Colonic mucosa (tissue), 4 donors: ENCODE data around the gene EIF4EBP2. TPM values are rescaled to one million over a fixed set of nuclear protein-coding genes. Genes with fewer than 3 reads are reported as not detected.

Source experiments
- DNase-seq: peaks from one replicate; pipeline ENCODE4 v3.0.0-alpha.2; 2020
- H3K27ac ChIP-seq: fragments of 200-600 bp; one replicate; pipeline ENCODE4 v1.8.0; 2021
- H3K27me3 ChIP-seq: fragments of 200-600 bp; one replicate; pipeline ENCODE4 v1.8.0; 2021
- H3K36me3 ChIP-seq: fragments of 200-600 bp; one replicate; pipeline ENCODE4 v1.8.0; 2021
- H3K4me1 ChIP-seq: fragments of 200-600 bp; one replicate; pipeline ENCODE4 v1.8.0; 2021; ENCODE audit warnings: mild to moderate bottlenecking
- H3K4me3 ChIP-seq: fragments of 200-600 bp; one replicate; pipeline ENCODE4 v1.8.0; 2021
- H3K9ac ChIP-seq, 2 donors: one replicate each; pipeline ENCODE4 v1.7.0; 2013; ENCODE audit warnings: control low read depth in 2 of 2, low read depth in 2 of 2, low read length in 2 of 2
- H3K9me3 ChIP-seq: fragments of 200-600 bp; one replicate; pipeline ENCODE4 v1.8.0; 2021
- CTCF ChIP-seq: fragments of 200-600 bp; IDR thresholded peaks from one replicate; pipeline ENCODE4 v1.8.0; 2022; ENCODE audit warnings: antibody characterized with exemption, mild to moderate bottlenecking
- intact Hi-C: fragments of 100-400 bp; cut with DNase I; formaldehyde crosslinking; loops from one replicate; pipeline ENCODE4 v1.14.1; 2022
- total RNA-seq, 2 donors: library from RNA; stranded (reverse); fragmentation: NEBNext Ultra II Directional in 1 of 2; extraction: Animal tissue kit (Norgen Biotek cat#: 25700) in 1 of 2; gene quantifications; one replicate each; pipeline ENCODE4 v1.2.1, GENCODE V29; 2021
- donor health status: healthy.
- donor health status: DM: no; HTN: no; CAD: no.
- donor health status: DM: no; HTN: no; CAD: no.

The EIF4EBP2 gene
- total RNA-seq, 2 donors from 2014 or later = 77.1 to 77.7 TPM

- Histone ChIP-seq H3K9ac (no peak overlapping the region), H3K27ac (no peak overlapping the region), H3K27me3 (no peaks in the 10 kb centered on the region), H3K9me3 (no peaks in the 10 kb centered on the region), H3K4me1 (no peaks in the 10 kb centered on the region), H3K36me3 (no peaks in the 10 kb centered on the region), H3K4me3 (no peak overlapping the region)
- no peak for DNase-seq
- TF ChIP-seq CTCF = no peak
- intact Hi-C loops = no loop called here
Observed at GRCh38 chr10:70412356-70412755, 8.4 kb downstream of the EIF4EBP2 start.

- no peak for DNase-seq
- Histone ChIP-seq H3K4me3 (no peak overlapping the region), H3K9ac (no peak overlapping the region), H3K4me1 (no peaks in the 10 kb centered on the region), H3K9me3 (no peaks in the 10 kb centered on the region), H3K27me3 (no peaks in the 10 kb centered on the region), H3K36me3 (peaks cover 17% of the 10 kb centered on the region), H3K27ac (no peak overlapping the region)
- TF ChIP-seq CTCF = no peak
- intact Hi-C loops = no loop called here
Observed at GRCh38 chr10:70417568-70417967, 13.6 kb downstream of the EIF4EBP2 start.

- TF ChIP-seq CTCF = no peak
- Histone ChIP-seq H3K4me1 (no peaks in the 10 kb centered on the region), H3K36me3 (peaks cover 17% of the 10 kb centered on the region), H3K27ac (no peak overlapping the region), H3K9ac (no peak overlapping the region), H3K9me3 (no peaks in the 10 kb centered on the region), H3K4me3 (no peak overlapping the region), H3K27me3 (no peaks in the 10 kb centered on the region)
- DNase-seq = no peak
- intact Hi-C loops = no loop called here
Observed at GRCh38 chr10:70418229-70418628, 14.3 kb downstream of the EIF4EBP2 start.

GRCh38 chr10:70418713-70419112 lies 14.8 kb downstream of the EIF4EBP2 start:
- TF ChIP-seq CTCF = no peak
- Histone ChIP-seq H3K36me3 (peaks cover 18% of the 10 kb centered on the region), H3K4me3 (no peak overlapping the region), H3K9me3 (no peaks in the 10 kb centered on the region), H3K4me1 (no peaks in the 10 kb centered on the region), H3K9ac (no peak overlapping the region), H3K27me3 (no peaks in the 10 kb centered on the region), H3K27ac (no peak overlapping the region)
- no peak for DNase-seq
- intact Hi-C loops = no loop called here

- Histone ChIP-seq H3K9me3 (no peaks in the 10 kb centered on the region), H3K4me1 (no peaks in the 10 kb centered on the region), H3K27me3 (no peaks in the 10 kb centered on the region), H3K9ac (no peak overlapping the region), H3K4me3 (no peak overlapping the region), H3K27ac (no peak overlapping the region), H3K36me3 (peaks cover 22% of the 10 kb centered on the region)
- intact Hi-C loops = no loop called here
- no peak for DNase-seq
- TF ChIP-seq CTCF = no peak
Observed at GRCh38 chr10:70424320-70424719, 20.4 kb downstream of the EIF4EBP2 start.

- H3K36me3 ChIP-seq = peaks cover 18% of the 10 kb centered on the region
- intact Hi-C loops = no loop called here
- H3K27me3 ChIP-seq = no peaks in the 10 kb centered on the region
- H3K9ac ChIP-seq = no peak overlapping the region
- DNase-seq = no peak
- no peak overlapping the region for H3K27ac ChIP-seq
- no peak for TF ChIP-seq CTCF
- H3K4me3 ChIP-seq = no peak overlapping the region
- no peaks in the 10 kb centered on the region for H3K4me1 ChIP-seq
- no peaks in the 10 kb centered on the region for H3K9me3 ChIP-seq
Observed at GRCh38 chr10:70425096-70425495, 21.2 kb downstream of the EIF4EBP2 start.
